IPS-15b (cell line): ENCODE results near the gene IFI30.

Experiments used
- H3K27me3 ChIP-seq: one replicate; pipeline ENCODE4 v1.6.1; 2013; ENCODE audit warnings: low read length; ENCODE audit not compliant: control insufficient read depth, insufficient read depth
- H3K36me3 ChIP-seq: one replicate; pipeline ENCODE4 v1.6.1; 2013; ENCODE audit warnings: low read length; ENCODE audit not compliant: control insufficient read depth, insufficient read depth
- H3K4me1 ChIP-seq: one replicate; pipeline ENCODE4 v1.6.1; 2013; ENCODE audit warnings: mild to moderate bottlenecking, low read length; ENCODE audit not compliant: control insufficient read depth, insufficient read depth
- H3K4me3 ChIP-seq: one replicate; pipeline ENCODE4 v1.5.1; 2013; ENCODE audit warnings: low read depth, low read length
- H3K9ac ChIP-seq: one replicate; pipeline ENCODE4 v1.6.1; 2013; ENCODE audit warnings: low read depth, mild to moderate bottlenecking, low read length
- H3K9me3 ChIP-seq: one replicate; pipeline ENCODE4 v1.6.1; 2013; ENCODE audit warnings: mild to moderate bottlenecking, low read length; ENCODE audit not compliant: control insufficient read depth, insufficient read depth

Gene IFI30

GRCh38 chr19:18173572-18174288 lies at the start of gene IFI30:
Gene IFI30 (plus strand): TSS chr19:18173813. CDS start chr19:18173842, 29 bp downstream.
- peak within 1 kb of the TSS; percentile 37 for H3K9ac ChIP-seq
- H3K27me3 ChIP-seq = peaks cover 10% of the 10 kb centered on the region
- no peaks in the 10 kb centered on the region for H3K9me3 ChIP-seq
- peaks cover 12% of the 10 kb centered on the region for H3K36me3 ChIP-seq
- H3K4me3 ChIP-seq = peak within 1 kb of the TSS; percentile 78
- peaks cover 5% of the 10 kb centered on the region for H3K4me1 ChIP-seq

GRCh38 chr19:18123819-18124218 lies 49.8 kb upstream of the IFI30 start:
- Histone ChIP-seq H3K4me1 (no peaks in the 10 kb centered on the region), H3K27me3 (no peaks in the 10 kb centered on the region), H3K36me3 (peaks cover 29% of the 10 kb centered on the region), H3K9ac (no peak overlapping the region), H3K4me3 (no peak overlapping the region), H3K9me3 (no peaks in the 10 kb centered on the region)

GRCh38 chr19:18126097-18126496 lies 47.5 kb upstream of the IFI30 start:
- H3K9ac ChIP-seq = no peak overlapping the region
- H3K4me3 ChIP-seq = no peak overlapping the region
- no peaks in the 10 kb centered on the region for H3K9me3 ChIP-seq
- no peaks in the 10 kb centered on the region for H3K4me1 ChIP-seq
- H3K27me3 ChIP-seq = no peaks in the 10 kb centered on the region
- peaks cover 43% of the 10 kb centered on the region for H3K36me3 ChIP-seq

- Histone ChIP-seq H3K36me3 (peaks cover 47% of the 10 kb centered on the region), H3K9ac (no peak overlapping the region), H3K4me1 (no peaks in the 10 kb centered on the region), H3K27me3 (no peaks in the 10 kb centered on the region), H3K4me3 (no peak overlapping the region), H3K9me3 (no peaks in the 10 kb centered on the region)
Measured at GRCh38 chr19:18128044-18128443, 45.6 kb upstream of the IFI30 start.

- Histone ChIP-seq H3K9ac (no peak overlapping the region), H3K27me3 (no peaks in the 10 kb centered on the region), H3K4me3 (no peak overlapping the region), H3K9me3 (no peaks in the 10 kb centered on the region), H3K4me1 (no peaks in the 10 kb centered on the region), H3K36me3 (peaks cover 43% of the 10 kb centered on the region)
Measured at GRCh38 chr19:18128805-18129204, 44.8 kb upstream of the IFI30 start.

DNA sequence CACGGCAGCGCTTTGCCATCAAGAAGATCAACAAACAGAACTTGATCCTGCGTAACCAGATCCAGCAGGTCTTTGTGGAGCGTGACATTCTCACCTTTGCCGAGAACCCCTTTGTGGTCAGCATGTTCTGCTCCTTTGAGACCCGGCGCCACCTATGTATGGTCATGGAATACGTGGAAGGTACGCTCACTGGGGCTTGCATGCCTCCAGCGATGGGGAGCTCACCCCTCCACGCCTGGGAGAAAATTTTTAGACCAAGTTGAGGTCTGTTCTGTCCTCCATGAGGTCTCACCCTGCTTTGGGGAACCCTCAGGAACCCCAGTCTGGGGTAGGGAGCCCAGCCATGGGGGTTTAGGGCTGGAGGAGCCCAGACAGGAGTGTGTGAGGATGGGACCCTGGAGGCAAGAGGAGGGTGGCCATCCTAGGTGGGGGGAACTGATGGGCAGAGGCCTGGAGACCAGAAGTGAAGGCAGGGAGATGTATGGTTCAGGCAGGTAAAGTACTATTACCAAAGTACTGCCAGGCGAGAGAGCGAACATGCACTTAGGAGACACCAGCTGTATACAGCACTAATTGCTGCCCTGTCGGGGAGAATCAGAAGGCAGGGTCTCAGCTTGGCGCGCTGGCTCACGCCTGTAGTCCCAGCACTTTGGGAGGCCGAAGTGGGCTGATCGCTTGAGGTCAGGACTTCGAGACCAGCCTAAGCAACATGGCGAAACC lies 42.9 kb upstream of the IFI30 start:
- Histone ChIP-seq H3K36me3 (peaks cover 37% of the 10 kb centered on the region), H3K4me1 (no peaks in the 10 kb centered on the region), H3K4me3 (no peak overlapping the region), H3K9me3 (no peaks in the 10 kb centered on the region), H3K27me3 (no peaks in the 10 kb centered on the region), H3K9ac (no peak overlapping the region)

DNA sequence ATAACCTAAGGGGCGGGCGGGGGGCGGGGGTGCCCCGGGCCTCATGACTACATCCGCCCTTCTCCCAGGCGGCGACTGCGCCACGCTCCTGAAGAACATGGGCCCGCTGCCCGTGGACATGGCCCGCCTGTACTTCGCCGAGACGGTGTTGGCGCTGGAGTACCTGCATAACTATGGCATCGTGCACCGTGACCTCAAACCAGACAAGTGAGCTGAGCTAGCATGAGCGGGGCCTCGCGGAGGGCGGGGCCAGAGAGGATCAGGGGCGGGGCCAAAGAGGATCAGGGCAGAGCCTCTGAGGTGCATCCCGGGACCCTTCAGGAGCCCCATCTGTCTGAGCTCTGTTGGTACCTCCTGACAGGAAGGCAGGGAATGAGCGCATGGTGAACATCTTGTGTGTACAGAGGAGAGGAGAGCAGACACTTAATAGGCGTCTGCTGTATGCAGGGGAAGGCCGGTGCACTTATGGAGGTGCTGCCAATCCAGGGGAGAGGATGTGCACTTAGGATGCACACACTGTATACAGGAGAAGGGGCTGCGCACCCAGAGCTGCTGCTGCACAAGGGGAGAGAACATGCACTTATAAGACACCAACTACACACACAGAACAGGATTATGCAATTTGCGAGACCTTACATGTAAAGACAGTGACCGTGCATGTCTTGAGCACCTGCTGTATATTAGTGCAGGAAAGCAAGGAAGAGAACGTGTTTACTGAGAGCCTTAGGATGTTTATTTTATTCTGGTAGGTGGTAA lies 41.6 kb upstream of the IFI30 start:
- Histone ChIP-seq H3K9ac (no peak overlapping the region), H3K27me3 (no peaks in the 10 kb centered on the region), H3K9me3 (no peaks in the 10 kb centered on the region), H3K4me1 (no peaks in the 10 kb centered on the region), H3K4me3 (no peak overlapping the region), H3K36me3 (peaks cover 35% of the 10 kb centered on the region)

- Histone ChIP-seq H3K4me1 (no peaks in the 10 kb centered on the region), H3K9me3 (no peaks in the 10 kb centered on the region), H3K4me3 (no peak overlapping the region), H3K9ac (no peak overlapping the region), H3K36me3 (peaks cover 18% of the 10 kb centered on the region), H3K27me3 (no peaks in the 10 kb centered on the region)
Measured at GRCh38 chr19:18135712-18136584, 37.7 kb upstream of the IFI30 start.

DNA sequence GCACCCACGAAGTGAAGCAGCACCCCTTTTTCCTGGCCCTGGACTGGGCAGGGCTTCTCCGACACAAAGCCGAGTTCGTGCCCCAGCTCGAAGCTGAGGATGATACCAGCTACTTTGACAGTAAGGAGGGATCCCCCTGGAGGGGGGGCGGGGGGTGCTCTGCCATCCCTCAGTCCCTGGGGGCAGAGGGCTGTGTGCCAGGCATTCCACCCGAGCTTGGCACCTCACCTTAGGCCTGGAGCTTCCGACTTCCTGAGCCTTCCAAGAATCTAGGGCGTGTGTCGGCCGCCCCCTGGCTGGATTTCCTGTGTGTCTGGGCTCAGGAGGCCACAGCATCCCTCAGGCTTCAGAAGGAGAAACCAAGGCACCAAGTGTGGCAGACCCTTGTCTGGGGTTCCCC lies 36.4 kb upstream of the IFI30 start:
- H3K9me3 ChIP-seq = no peaks in the 10 kb centered on the region
- H3K36me3 ChIP-seq = peaks cover 23% of the 10 kb centered on the region
- H3K4me1 ChIP-seq = no peaks in the 10 kb centered on the region
- H3K4me3 ChIP-seq = no peak overlapping the region
- no peaks in the 10 kb centered on the region for H3K27me3 ChIP-seq
- no peak overlapping the region for H3K9ac ChIP-seq

DNA sequence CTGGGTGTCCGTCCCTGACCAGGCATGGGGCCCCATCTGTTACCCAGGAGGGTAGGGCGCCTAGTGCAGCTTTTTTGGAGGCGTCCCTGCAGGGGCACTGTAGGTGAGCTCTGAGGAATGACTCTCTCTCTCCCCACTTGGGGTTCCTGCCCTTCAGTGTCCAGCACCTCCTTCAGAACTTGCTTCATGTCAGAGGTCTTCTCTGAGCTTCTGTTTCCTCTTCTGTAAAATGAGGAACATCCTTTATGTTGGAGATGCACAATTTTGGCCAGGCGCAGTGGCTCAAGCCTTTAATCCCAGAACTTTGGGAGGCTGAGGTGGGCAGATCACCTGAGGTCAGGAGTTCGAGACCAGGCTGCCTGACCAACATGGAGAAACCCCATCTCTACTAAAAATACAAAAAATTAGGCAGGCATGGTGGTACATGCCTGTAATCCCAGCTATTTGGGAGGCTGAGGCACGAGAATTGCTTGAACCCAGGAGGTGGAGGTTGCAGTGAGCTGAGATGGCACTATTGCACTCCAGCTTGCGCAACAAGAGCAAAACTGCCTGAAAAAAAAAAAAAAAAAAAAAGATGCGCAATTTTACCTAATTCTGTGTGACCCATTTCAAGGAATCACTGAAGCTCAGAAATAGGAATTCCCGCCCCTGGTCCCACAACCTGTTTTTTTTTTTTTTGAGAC lies 35.8 kb upstream of the IFI30 start:
- H3K9ac ChIP-seq = no peak overlapping the region
- H3K4me3 ChIP-seq = no peak overlapping the region
- H3K36me3 ChIP-seq = peaks cover 22% of the 10 kb centered on the region
- no peaks in the 10 kb centered on the region for H3K27me3 ChIP-seq
- no peaks in the 10 kb centered on the region for H3K4me1 ChIP-seq
- no peaks in the 10 kb centered on the region for H3K9me3 ChIP-seq

- H3K36me3 ChIP-seq = peaks cover 36% of the 10 kb centered on the region
- H3K4me1 ChIP-seq = no peaks in the 10 kb centered on the region
- H3K27me3 ChIP-seq = no peaks in the 10 kb centered on the region
- no peak overlapping the region for H3K4me3 ChIP-seq
- no peak overlapping the region for H3K9ac ChIP-seq
- H3K9me3 ChIP-seq = no peaks in the 10 kb centered on the region
Measured at GRCh38 chr19:18140473-18140872, 33.1 kb upstream of the IFI30 start.
